ENCODE results near the gene SOX5. TPM values are rescaled to one million over a fixed set of nuclear protein-coding genes. Genes with fewer than 3 reads are reported as not detected.
"Not testable (repeated sequence)": the region's sequence is repeated elsewhere in the genome, so short reads cannot be mapped to it uniquely, and the experiment has no call there.

The SOX5 gene
- total RNA-seq, 1 donor from 2014 or later = 0.51 TPM

DNA sequence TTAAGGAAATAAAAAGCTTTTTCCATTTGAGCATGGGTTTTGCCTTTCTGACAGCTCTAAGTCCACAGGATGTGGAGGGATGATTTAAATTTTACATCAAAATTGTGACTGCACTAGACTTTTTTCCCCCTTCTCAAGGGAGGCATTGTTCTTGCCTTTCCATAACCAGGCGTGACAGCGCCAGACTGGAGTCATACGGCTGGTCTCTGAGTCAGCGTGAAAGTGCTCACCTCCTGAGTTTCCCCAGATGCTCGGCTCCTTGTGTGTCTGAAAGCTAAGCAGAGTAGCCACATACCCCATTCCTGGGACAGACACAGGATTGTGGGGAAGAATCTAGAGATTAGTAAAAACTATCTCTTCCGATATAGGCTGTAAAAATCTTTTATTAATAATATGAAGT lies 43.1 kb downstream of the SOX5 start:
- DNase-seq = no peak

DNA sequence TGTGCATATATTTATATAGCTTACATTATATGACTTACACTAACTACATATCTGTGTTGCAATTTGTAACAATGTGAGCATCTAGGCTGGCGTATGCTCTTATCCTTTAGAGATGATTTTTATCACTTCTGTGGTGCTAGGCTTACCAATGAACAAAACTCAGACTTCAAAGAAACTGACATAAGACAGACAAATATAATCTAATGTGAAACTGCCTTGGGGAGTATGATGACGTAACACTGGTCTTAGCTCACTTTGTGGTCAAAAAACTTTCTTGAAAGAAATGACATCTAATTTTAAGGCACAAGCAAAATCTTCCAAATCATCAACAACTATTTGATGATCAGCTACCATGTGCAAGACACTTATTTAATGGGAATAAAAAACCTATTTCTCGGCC lies 50.0 kb downstream of the SOX5 start:
- no peak for DNase-seq

DNA sequence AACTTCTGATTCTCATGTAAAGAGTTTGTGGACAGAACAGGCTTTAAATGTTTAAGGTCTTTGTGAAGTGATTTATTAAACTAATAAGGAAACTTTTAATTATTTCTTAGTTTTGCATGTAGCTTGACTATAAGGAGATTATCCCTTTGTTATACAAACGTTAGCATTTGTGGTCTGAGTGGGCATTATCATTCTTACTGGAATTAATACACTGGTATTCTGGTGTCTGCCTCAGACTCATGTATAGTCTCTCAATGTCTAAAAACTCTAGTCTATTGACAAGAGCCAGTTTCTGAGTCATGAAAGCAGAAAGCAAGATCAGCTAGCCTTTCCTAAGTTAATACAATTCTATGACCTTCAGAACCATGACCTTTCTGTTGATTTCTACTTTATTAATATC lies 51.3 kb downstream of the SOX5 start:
- DNase-seq = no peak

DNA sequence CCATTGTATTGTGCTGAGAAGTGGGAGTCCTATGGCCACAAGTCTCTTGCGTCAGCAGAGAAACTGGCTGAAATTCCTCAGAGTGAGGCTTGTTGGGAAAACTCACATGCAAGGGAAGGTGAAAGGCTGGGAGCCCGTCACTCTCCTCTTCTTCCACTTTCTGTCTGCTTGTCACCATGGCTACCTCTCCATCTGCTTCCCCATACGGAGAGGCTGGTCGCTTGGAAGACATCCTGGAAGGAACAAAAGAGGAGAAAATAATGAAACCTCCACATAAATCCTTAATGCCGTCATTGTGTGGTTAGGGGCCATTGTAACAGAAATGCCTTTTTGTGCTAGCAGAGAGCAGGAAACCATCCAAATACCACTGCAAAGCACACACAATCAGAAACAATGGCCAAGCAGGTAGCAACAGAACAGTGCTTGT lies 53.7 kb downstream of the SOX5 start:
- DNase-seq = no peak

DNA sequence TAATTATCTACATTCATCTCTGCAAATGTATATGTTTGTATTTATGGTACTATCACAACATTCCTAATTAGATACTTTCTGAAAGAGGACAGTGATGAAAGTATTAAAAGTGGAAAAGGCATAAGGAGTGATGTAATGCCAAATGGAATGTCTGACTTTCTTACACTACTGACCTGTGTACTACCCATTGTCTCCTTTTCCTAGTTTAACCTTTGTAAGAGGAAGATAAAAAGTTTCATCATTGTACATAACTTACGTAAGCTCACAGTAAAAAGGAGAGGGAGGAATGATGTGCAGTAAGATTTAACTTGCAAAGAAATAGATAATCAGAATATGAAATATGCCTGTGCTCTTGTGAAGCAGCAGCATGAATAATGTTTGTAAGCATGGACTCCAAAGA lies 55.9 kb downstream of the SOX5 start:
- no peak for DNase-seq

DNA sequence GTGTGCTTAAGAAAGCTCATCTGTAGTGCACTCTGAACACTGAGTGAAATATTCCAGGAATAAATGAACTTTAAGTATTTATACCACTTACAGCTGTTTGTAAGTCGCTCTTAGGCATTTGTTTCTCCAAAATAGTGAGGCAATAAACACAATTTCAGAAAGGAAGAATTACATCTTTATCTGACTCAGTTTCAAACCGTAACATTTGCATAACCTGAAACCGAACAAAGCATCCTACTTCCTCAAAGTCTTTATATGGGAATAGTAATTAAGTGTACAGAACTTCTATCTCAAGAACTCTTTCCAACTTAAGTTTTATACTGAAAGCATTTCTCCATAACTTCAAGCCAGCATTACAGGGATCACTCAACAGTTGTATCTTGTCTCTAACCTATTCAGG lies 58.4 kb downstream of the SOX5 start:
- no peak for DNase-seq

DNA sequence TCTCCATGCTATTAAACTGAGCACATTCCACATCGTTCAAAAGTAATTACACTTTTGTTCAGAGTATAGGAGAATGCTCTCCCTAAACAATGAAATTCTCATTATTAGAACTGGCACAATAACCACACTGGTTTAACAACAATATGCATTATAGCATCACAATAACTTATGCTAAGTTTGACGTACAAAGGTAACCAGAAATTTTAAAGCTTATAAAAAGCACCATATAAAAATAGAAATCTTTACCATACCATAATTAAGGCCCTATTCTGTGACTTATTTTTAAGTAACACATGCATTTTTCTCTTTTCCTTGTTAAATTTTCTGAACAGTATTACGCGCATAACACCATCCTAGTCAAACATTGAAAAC lies 60.4 kb downstream of the SOX5 start:
- no peak for DNase-seq

DNA sequence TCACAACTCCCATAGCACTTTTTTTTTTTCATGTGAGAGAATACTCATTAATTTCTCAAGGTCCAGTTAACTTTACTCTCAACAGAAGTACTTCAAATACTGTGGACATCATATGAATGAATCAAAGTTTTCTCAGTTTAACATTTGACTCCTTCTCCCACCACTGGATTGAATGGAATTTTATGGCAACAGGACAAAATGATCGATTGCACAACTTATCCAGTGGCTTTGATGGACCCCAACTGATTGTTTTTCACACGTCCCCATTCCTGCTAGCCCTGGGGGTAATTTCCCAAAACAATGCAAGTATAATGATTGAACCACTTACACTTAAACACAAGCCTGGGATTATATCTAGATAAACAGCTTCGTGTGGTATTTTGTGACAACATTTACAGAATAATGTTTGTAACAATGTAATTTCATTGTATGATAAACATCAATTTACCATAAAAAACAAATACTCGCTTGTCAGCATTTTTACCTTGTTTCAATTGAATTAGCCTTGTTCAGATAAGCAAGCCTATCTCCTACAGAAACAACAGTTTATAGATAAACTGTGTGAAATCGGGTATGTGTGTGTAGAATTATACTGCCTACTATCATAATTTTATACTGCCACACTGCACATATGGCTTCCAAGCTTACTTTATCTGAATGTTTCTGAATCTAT lies 60.9 kb downstream of the SOX5 start:
- no peak for DNase-seq

DNA sequence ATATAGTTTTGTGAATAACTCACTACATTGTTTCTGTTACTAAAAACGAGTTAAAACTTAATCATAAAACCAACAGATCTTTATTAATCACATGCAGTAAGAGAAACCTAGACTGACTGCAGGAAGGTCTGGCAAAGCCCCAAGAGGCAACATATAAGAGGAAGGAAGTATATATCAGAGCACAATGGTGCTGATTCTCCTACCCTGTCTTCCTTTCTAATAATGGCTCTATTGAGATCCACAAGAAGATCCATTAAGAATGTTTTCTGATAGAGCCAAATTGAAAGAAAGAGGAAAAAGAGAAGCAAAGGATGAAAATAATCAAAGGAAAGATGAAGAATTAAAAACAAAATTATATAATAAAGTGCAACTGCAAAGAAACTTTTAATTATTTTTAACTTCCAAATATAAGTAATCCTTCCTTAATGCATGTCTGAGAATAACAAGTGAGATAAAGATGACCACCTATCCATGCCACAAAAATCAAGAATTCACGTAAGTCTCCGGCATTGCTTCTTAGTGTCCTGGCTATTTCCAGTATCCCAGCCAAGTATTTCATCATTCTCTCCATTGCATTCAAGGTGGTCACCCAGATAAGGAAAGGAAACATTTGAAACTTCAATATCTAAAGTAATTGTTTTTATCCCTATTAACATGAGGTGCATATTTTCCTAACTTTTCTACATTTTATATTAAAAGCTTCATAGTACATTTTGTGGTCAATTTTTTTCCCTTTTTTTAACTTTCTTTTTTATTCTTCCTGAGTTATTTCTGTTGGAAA lies 62.2 kb downstream of the SOX5 start:
- no peak for DNase-seq

DNA sequence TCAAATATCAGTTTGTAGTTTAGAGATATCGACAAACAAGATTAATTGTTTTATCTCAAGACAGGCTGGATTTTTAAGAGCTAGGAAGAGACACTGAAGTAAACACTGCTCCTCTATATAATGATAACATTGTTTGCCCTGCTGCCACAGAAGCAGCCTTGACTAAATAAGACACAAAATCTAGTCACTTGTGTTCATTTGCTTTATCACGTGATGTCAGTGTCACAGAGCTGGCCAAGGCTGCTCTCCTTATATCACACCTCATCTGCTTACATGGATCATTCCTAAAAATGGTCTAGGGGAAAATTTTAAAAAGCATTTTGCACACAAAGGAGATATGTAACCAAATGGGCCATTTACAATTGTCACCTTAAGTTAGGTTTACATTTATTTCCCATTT lies 64.1 kb downstream of the SOX5 start:
- no peak for DNase-seq

DNA sequence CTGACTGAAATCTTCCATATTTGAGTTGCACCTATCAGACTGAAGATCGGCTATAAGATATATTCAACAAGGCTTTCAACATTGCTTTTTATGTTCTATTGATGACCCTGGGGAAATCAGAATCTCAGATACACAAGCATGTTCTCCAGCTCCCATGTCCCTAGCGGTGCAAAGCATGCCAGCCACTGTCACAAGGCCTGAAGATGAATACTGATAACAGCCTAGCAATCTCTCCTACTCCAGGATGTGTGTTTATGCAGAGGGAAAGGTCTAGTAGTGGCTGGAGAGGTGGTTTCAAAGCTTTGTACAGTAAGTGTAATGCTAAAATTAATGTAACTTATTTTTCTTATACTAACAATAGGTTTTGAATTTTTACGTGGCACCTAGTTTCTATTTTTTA lies 64.6 kb downstream of the SOX5 start:
- no peak for DNase-seq

DNA sequence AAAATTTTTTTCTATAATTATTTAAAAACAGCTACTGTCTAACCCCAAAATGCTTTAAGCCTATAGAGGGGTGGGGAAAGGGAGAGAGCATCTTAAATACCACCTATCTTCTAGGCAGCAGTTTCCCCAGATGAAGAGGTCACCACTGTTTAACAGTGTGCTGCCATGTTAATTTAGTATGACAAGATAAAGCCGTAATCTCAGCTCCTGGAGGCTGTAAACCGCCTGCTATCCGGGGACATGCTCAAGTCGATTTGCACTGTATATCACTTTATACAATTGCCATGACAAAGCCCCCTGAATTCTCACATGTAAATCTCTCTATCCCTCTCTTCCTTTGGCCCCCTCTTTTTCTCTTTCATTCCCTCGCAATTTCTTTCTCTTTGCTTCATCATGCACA lies 68.5 kb downstream of the SOX5 start:
- DNase-seq = no peak

DNA sequence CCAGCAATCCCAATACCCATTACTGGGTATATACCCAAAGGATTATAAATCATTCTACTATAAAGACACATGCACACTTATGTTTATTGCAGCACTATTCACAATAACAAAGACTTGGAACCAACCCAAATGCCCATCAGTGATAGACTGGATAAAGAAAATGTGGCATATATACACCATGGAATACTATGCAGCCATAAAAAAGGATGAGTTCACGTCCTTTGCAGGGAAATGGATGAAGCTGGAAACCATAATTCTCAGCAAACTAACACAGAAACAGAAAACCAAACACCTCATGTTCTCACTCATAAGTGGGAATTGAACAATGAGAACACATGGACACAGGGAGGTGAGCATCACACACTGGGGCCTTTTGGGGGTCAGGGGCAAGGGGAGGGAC lies 72.9 kb downstream of the SOX5 start:
- not testable (repeated sequence) for DNase-seq

DNA sequence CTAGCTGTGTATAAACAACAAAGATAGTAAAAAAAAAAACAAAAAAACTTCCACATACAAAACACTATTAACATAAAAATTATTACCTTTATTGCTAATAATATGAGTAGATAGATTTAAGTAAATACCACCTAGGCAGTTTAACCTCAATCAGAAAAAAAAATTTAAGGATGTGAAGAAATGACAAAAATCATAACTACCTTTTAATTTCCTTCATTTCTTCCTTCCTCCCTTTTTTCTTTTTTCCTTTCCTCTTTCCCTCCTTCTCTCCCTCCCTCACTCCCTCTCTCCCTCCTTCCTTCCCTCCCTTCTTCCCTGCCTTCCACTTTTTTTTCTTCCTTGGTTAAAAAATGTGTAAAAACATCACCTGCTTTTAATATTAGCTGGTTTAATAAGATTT lies 81.7 kb downstream of the SOX5 start:
- DNase-seq = no peak

DNA sequence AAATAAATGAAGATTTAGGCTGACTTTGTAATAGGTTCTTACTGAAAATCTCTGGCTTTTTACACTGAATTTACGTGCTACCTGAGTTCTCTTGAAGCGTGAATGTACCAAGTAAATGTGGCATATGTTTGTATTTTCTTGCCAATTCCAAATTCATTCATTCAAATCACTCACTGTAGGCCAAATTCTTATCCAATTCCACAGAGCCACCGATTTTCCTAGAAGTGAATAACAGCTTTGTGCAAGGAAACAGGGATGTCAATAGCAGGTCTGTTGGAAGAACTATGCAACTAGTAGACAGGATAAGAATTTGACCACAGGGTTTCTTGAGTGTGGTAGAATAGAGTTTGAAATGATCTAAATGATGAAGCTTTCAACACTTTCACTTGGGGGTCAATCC lies 86.8 kb downstream of the SOX5 start:
- no peak for DNase-seq

DNA sequence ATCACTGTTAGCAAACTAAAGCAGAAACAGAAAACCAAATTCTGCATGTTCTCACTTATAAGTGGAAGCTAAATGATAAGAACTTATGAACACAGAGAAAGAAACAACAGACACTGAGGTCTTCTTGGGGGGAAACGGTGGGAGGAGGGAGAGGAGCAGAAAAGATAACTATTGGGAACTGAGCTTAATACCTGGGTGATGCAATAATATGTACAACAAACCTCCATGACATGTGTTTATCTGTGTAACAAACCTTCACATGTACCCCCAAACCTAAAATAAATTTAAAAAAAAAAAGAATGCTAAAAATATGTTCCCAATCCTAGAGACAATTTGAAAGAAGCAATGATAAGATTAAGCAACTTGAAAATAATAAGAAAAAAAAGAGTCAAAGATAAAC lies 89.5 kb downstream of the SOX5 start:
- no peak for DNase-seq

DNA sequence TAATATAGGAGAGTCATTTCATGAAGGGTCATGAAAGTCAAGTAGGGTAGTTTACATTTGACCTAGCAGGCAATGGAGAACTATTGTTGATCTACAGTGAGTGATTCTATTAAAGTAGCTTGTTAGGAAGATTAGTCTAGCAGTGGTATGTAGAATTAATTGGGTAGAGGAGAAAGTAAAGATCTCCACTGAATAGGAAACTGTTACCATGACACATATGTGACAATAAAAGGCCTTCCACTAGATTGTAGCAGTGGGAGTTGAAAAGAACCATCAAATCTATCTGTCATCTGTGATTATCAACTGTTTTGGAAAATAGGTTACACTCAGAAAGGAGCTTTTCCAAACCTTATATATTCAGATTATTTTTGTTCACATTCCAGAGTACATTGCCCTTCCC lies 92.3 kb downstream of the SOX5 start:
- no peak for DNase-seq

DNA sequence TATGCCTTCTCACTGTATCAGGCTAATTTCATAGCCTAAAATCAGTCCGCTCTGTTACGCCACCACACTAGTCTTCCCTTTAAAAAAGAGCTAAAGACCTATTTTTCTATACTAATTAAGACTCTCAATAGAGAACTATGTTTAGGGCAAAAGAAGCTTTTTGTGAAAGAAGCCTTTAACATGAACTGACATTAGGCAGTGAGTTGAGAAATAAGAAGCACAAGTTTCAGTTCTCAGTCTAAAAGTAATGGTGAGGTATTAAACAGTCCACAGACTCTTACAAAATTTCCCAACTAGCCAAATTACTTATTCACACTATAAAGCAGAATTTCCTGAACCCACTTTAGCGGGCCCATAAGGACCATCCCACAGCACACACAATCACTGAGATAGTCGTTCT lies 93.7 kb downstream of the SOX5 start:
- DNase-seq = no peak

DNA sequence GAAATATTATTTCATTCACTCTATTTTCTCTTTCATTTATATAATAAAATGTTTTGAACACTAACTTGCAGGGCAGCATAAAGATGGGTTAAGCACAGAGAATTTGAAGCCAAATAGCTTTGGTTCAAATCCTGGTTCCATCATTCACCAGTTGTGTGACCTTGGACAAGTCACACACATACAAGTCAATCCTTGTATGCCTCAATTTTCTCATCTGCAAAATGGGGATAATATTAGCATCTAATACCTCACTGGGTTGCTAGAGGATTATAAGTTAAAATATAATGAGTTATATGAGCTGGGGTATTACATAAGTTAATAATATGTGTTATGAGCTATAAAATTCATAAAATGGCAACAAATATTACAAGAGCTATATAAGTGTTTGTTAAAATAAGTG lies 94.9 kb downstream of the SOX5 start:
- no peak for DNase-seq

DNA sequence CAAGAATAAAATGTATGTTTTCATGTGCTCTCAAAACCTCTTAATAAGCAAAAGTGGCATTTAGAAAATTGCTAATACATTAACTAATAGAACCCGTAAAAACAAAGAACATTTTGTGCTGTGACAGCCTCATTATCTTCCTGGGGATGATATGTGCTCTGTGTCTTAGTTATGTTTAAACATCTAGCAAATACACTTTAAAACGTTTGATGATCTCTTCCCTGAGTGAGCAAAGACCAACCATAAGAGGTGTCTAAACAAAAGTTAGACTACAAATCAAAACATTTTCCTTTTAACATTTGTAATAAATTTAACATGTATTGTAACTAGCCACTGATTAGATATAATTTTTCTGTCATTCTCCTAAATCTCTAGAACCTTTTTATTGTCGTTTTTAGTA lies 95.8 kb downstream of the SOX5 start:
- no peak for DNase-seq

DNA sequence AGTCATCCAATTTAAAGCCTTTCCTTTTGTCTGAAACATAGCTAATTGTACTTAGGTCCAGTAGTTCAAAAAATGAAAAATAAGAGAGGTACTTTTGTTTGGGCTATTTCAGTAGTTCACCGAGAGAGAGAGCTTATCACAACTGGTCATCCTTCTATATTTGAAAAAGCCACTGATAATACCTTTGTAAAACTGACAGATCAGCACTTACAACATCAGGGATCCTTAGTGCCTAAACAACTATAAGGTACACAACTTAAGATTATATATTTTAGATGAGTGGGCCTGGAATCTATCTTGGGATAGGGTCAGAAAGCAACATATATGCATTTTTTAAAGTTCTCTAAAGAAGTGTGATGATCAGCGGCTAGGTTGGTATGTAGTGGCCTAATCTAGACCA lies 97.9 kb downstream of the SOX5 start:
- no peak for DNase-seq

DNA sequence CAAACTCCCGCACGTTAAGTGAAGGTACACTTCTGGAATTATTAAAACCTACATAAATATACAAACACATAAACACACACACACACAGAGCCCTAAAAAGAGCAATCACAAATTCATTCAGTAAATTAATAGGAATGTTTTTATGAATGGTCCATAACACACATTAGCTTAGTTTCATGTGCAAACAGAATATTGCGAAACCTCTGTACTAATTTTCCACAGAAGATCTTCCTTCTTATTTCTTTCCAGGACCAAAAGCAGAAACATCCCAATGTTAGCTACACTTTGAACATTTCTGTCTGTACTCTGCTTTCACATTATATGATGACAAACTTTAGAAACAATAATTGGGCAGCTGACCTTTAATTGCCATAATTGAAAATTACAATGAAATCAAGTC lies 101.6 kb downstream of the SOX5 start:
- no peak for DNase-seq

DNA sequence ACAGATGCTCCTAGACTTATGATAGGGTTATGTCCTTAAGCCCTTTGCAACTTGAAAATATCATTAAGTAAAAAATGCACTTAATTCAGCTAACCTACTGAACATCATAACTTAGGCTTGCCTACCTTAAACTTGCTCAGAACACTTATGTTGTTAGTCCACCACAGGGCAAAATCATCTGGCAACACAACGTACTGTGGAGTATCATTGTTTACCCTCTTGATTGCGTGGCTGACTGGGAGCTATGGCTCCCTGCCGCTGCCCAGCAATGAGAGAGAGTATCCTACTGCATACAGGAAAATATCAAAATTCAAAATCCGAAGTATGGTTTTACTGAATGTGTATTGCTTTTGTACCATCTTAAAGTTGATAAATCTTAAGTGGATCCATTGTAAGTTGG lies 105.5 kb downstream of the SOX5 start:
- DNase-seq = no peak

DNA sequence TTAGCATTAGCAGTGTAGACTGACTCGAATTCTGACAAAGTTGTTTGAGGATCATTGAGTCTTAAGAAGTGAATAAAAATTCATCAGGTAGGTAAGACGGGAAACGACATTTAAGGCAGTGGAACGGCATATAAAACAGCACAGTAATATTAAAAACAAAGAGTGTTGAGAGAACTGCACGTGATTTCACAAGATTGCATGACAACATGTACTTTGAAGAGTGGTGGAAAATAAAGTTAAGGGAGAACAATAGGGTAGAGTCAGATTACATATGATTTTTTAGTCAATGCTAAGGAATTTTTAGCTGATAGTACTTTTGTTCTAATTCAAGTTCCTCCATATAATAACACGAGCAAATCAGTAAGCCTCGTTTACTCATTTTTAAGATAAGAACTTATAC lies 115.4 kb downstream of the SOX5 start:
- DNase-seq = no peak

DNA sequence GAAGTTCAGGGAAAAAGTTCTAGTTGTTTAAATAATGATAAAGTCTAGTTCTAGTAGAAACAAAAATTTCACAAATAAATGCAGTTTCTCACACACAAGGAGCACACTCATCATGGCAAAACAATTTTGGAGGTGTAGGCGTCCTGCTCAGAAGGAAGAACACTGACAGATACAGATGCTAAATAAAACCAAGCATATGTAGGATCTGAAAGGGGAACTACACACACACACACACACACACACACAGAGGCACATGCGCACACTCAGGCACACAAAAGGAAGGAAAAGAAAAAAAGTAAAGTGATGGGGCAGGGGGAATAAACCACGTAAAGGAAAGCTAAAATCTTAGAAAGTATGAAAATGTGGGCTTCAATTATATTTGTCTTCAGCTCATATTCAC lies 117.7 kb downstream of the SOX5 start:
- no peak for DNase-seq
